ENCODE data around the gene NLK. TPM values are rescaled to one million over a fixed set of nuclear protein-coding genes. Genes with fewer than 3 reads are reported as not detected.

Gene NLK
- total RNA-seq, 1 experiment from 2014 or later: 14.6 TPM

DNA sequence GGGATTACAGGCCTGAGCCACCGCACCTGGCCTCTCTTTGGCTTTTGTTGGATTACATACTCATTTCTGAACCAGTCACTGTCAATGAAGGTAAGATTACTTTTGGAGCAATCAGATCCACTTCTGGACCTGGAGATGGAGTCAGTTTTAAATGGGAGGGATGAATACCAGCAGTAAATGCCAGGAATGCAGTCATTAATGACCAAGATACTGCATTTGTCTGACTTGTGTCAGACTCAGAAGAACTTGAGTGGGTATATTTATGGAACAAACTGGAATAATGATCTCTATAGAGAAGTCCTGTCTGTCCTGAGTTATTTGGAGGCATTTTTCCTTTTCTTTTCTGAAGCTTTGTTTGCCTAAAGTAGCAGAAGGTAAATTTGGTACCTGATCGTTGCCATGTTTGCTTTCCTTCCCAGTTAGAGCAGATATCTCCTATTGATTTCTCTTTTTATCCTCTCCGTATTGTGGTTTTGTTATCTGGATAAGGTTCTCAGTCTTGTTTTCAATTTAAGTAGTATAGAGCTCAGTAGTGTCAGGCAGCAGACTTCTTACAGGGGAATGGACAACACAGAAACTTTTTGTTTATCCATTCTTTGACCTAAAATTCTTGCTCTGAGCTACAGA, 10.7 kb downstream of the NLK start:
- ChIA-PET POLR2A (interaction anchor here (0.7 to 2.7 kb wide), 7 partner anchors 9 to 275 kb away, joined by 3 to 16 read pairs (median 4); no protein-coding TSS in a partner anchor), CTCF (no interaction called here)
- intact Hi-C loops (cut with micrococcal nuclease): no loop called here
- Mint-ChIP-seq H3K9me3 (ENCODE audit: unreplicated experiment) (no peaks in the 10 kb centered on the region), H3K4me3 (ENCODE audit: unreplicated experiment) (no peak overlapping the region), H3K36me3 (ENCODE audit: insufficient read depth, unreplicated experiment) (no peaks in the 10 kb centered on the region), H3K27me3 (ENCODE audit: insufficient read depth, unreplicated experiment) (no peaks in the 10 kb centered on the region), H3K27ac (ENCODE audit: low read depth, unreplicated experiment) (no peak overlapping the region), H3K4me1 (ENCODE audit: insufficient read depth, unreplicated experiment) (peaks cover 16% of the 10 kb centered on the region)
- no TSS peak for BruUV-seq (replicated peaks)
- TF ChIP-seq, protein P1, sequence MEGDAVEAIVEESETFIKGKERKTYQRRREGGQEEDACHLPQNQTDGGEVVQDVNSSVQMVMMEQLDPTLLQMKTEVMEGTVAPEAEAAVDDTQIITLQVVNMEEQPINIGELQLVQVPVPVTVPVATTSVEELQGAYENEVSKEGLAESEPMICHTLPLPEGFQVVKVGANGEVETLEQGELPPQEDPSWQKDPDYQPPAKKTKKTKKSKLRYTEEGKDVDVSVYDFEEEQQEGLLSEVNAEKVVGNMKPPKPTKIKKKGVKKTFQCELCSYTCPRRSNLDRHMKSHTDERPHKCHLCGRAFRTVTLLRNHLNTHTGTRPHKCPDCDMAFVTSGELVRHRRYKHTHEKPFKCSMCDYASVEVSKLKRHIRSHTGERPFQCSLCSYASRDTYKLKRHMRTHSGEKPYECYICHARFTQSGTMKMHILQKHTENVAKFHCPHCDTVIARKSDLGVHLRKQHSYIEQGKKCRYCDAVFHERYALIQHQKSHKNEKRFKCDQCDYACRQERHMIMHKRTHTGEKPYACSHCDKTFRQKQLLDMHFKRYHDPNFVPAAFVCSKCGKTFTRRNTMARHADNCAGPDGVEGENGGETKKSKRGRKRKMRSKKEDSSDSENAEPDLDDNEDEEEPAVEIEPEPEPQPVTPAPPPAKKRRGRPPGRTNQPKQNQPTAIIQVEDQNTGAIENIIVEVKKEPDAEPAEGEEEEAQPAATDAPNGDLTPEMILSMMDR (IDR thresholded peaks at IDR 0.05; ENCODE audit: unreplicated experiment): no peak
- no peak for DNase-seq (ENCODE audit: unreplicated experiment)

DNA sequence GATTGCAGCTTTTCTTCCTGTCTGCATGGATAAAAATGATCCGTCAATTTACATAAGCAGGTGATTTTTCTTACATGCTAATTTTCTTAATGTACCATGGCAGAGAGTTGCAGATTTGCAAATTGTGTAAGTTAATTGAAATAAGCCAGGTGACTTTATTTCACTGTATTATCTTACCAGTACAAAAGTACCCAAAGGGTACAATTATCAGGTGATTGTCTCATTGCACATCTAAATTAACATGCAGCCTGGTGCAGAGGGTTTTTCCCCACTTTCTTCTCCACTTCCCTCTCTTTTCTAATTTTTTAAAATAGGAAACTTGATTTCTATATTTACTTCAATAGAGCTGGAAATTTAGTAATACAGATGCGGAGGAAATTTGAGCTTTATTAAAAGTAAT, 11.2 kb downstream of the NLK start:
- no peak for DNase-seq (ENCODE audit: unreplicated experiment)
- TF ChIP-seq, protein P1 (IDR thresholded peaks at IDR 0.05; ENCODE audit: unreplicated experiment): no peak
- no TSS peak for BruUV-seq (replicated peaks)
- Mint-ChIP-seq H3K27me3 (ENCODE audit: insufficient read depth, unreplicated experiment) (no peaks in the 10 kb centered on the region), H3K4me3 (ENCODE audit: unreplicated experiment) (no peak overlapping the region), H3K27ac (ENCODE audit: low read depth, unreplicated experiment) (no peak overlapping the region), H3K4me1 (ENCODE audit: insufficient read depth, unreplicated experiment) (peaks cover 19% of the 10 kb centered on the region), H3K9me3 (ENCODE audit: unreplicated experiment) (no peaks in the 10 kb centered on the region), H3K36me3 (ENCODE audit: insufficient read depth, unreplicated experiment) (no peaks in the 10 kb centered on the region)
- POLR2A ChIA-PET: interaction anchor here (0.7 to 2.7 kb wide), 7 partner anchors 10 to 275 kb away, joined by 3 to 16 read pairs (median 4); no protein-coding TSS in a partner anchor
- intact Hi-C loops (cut with micrococcal nuclease): no loop called here
- CTCF ChIA-PET: interaction anchor here (0.6 kb wide), 1 partner anchor 36 kb away, joined by 4 read pairs; no protein-coding TSS in a partner anchor

DNA sequence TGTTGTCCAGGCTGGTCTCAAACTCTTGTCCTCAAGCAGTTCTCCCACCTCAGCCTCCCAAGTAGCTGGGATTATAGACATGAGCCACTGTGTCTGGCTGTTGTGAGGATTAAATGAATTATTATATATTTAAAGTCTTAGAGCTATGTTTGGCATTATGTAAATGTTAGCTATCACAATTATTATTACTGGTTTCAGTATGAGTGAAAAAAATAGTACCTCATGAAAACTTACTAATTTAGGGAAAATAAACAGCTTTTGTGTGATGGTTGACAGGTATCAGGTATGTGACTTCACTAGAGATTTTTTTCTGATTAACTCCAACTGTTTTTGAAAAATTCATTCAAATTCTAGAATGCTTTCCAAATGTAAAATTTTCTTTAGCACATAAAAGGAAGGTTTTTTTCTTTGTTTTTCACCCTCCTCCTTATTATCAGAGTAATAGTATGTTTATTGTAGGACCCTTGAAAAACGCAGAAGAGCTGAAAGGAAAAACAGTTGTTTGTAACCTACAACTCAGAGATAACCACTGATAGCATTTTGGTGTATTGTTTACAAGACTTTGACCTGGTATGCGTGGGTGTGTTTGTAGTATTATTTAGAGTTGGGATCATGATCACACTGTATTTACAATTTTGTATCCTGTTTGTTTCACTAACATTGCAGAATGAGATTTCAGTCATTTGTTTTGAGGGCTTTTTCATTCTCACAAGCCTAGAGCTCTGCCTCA, 13.2 kb downstream of the NLK start:
- TF ChIP-seq, protein P1 (IDR thresholded peaks at IDR 0.05; ENCODE audit: unreplicated experiment): no peak
- ChIA-PET POLR2A (interaction anchor here (0.6 to 3.2 kb wide), 7 partner anchors 9 to 87 kb away, joined by 3 to 15 read pairs (median 4); partner anchors contain the start of gene NLK), CTCF (interaction anchor here (0.6 to 0.8 kb wide), 3 partner anchors 11 to 208 kb away, joined by 3 read pairs; no protein-coding TSS in a partner anchor)
- BruUV-seq (replicated peaks): no TSS peak
- Mint-ChIP-seq H3K36me3 (ENCODE audit: insufficient read depth, unreplicated experiment) (no peaks in the 10 kb centered on the region), H3K4me1 (ENCODE audit: insufficient read depth, unreplicated experiment) (peaks cover 14% of the 10 kb centered on the region), H3K4me3 (ENCODE audit: unreplicated experiment) (no peak overlapping the region), H3K9me3 (ENCODE audit: unreplicated experiment) (no peaks in the 10 kb centered on the region), H3K27me3 (ENCODE audit: insufficient read depth, unreplicated experiment) (no peaks in the 10 kb centered on the region), H3K27ac (ENCODE audit: low read depth, unreplicated experiment) (no peak overlapping the region)
- intact Hi-C loops (cut with micrococcal nuclease): no loop called here
- DNase-seq (ENCODE audit: unreplicated experiment): no peak

DNA sequence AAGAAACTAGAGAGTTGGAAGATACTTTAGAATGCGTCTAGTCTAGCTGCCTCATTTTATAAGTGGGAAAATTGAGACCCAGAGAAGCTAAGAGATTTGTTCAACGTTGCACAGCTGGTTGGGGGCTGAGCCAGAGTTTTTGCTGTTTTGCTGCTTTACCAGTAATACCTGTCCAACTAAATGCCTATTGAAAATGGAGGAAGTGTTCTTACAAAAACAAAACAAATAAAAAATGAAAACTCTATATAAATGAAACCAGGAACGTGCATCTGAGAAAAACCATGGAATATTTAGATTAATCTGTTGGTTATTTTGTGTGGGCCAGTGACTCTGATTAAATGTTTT, 13.8 kb downstream of the NLK start:
- BruUV-seq (replicated peaks): no TSS peak
- H3K27me3 Mint-ChIP-seq (ENCODE audit: insufficient read depth, unreplicated experiment): no peaks in the 10 kb centered on the region
- ChIA-PET POLR2A (interaction anchor here (0.6 to 3.2 kb wide), 5 partner anchors 12 to 87 kb away, joined by 3 to 15 read pairs (median 4); partner anchors contain the start of gene NLK), CTCF (interaction anchor here (0.8 kb wide), 1 partner anchor 10 kb away, joined by 3 read pairs; no protein-coding TSS in a partner anchor)
- no peak overlapping the region for H3K27ac Mint-ChIP-seq (ENCODE audit: low read depth, unreplicated experiment)
- DNase-seq (ENCODE audit: unreplicated experiment): no peak
- peaks cover 14% of the 10 kb centered on the region for H3K4me1 Mint-ChIP-seq (ENCODE audit: insufficient read depth, unreplicated experiment)
- intact Hi-C loops (cut with micrococcal nuclease): no loop called here
- H3K9me3 Mint-ChIP-seq (ENCODE audit: unreplicated experiment): no peaks in the 10 kb centered on the region
- TF ChIP-seq, protein P1 (IDR thresholded peaks at IDR 0.05; ENCODE audit: unreplicated experiment): no peak
- no peak overlapping the region for H3K4me3 Mint-ChIP-seq (ENCODE audit: unreplicated experiment)
- no peaks in the 10 kb centered on the region for H3K36me3 Mint-ChIP-seq (ENCODE audit: insufficient read depth, unreplicated experiment)

Measured in MCF 10A (cell line).